Natural killer cell (primary cell): ENCODE results near the gene SLC8B1. TPM values are rescaled to one million over a fixed set of nuclear protein-coding genes. Genes with fewer than 3 reads are reported as not detected.

ENCODE experiments used
- ATAC-seq, 3 donors: fragments of 150-1000 bp in 2 of 3; fragments of 200-7000 bp in 1 of 3; cut with Tn5 transposase; 1 replicate in 1 of 3; 2 replicates in 2 of 3; pipeline ENCODE4 v1.10.0; 2021; ENCODE audit warnings: mild to moderate bottlenecking in 2 of 3, moderate library complexity in 2 of 3
- DNase-seq, 2 donors: peaks; one replicate each; pipeline versions ENCODE4 v3.0.0 to v3.0.0-alpha.2; 2013 to 2021; ENCODE audit warnings: mixed read lengths in 1 of 2
- H3K27ac ChIP-seq: one replicate; pipeline ENCODE4 v1.5.1; 2013; ENCODE audit warnings: mild to moderate bottlenecking, low read length
- H3K27me3 ChIP-seq: one replicate; pipeline ENCODE4 v1.6.1; 2013; ENCODE audit warnings: low read length; ENCODE audit not compliant: control insufficient read depth, insufficient read depth
- H3K36me3 ChIP-seq: one replicate; pipeline ENCODE4 v1.6.1; 2013; ENCODE audit warnings: low read length; ENCODE audit not compliant: control insufficient read depth, insufficient read depth
- H3K4me1 ChIP-seq: one replicate; pipeline ENCODE4 v1.6.1; 2013; ENCODE audit warnings: low read length; ENCODE audit not compliant: control insufficient read depth, insufficient read depth
- H3K4me3 ChIP-seq: one replicate; pipeline ENCODE4 v1.5.1; 2013; ENCODE audit warnings: low read length
- H3K9me3 ChIP-seq: one replicate; pipeline ENCODE4 v1.6.1; 2013; ENCODE audit warnings: low read length; ENCODE audit not compliant: control insufficient read depth, insufficient read depth
- H3K27ac Mint-ChIP-seq, 2 donors: one replicate each; pipeline ENCODE4 v1.8.0; 2022; ENCODE audit warnings: mild to moderate bottlenecking in 2 of 2, mixed read lengths in 2 of 2, moderate library complexity in 1 of 2
- H3K27me3 Mint-ChIP-seq, 2 donors: one replicate each; pipeline ENCODE4 v1.8.0; 2022; ENCODE audit warnings: low read depth in 2 of 2, mixed read lengths in 2 of 2
- H3K36me3 Mint-ChIP-seq: one replicate; pipeline ENCODE4 v1.8.0; 2022; ENCODE audit warnings: mixed read lengths
- H3K4me1 Mint-ChIP-seq, 2 donors: one replicate each; pipeline ENCODE4 v1.8.0; 2022; ENCODE audit warnings: mixed read lengths in 2 of 2
- H3K4me3 Mint-ChIP-seq: one replicate; pipeline ENCODE4 v1.8.0; 2022; ENCODE audit warnings: mild to moderate bottlenecking, moderate library complexity, mixed read lengths
- H3K9me3 Mint-ChIP-seq, 2 donors: one replicate each; pipeline ENCODE4 v1.8.0; 2022; ENCODE audit warnings: mixed read lengths in 2 of 2
- CTCF ChIP-seq: fragments of 200-600 bp; IDR thresholded peaks from one replicate; pipeline ENCODE4 v1.8.0; 2022; ENCODE audit warnings: antibody characterized with exemption
- WGBS: methylation state at CpG from one replicate; pipeline ENCODE4 v1.1.7; 2013; ENCODE audit warnings: missing lambda C conversion rate; ENCODE audit not compliant: insufficient coverage; 5-methylcytosine and 5-hydroxymethylcytosine counted together
- intact Hi-C: fragments of 100-400 bp; cut with micrococcal nuclease; formaldehyde crosslinking; loops from one replicate; pipeline ENCODE4 v1.14.2; 2022
- total RNA-seq, 4 donors: library from RNA; stranded (reverse); fragments of 120-200 nt in 1 of 4; gene quantifications; one replicate each; pipeline versions ENCODE4 v1.2.3 to v1.2.4, GENCODE V29; 2013 to 2022

SLC8B1 gene
- total RNA-seq, 3 donors from 2014 or later (not counting 1 experiment from before 2014, with no cell fraction given) = 26.1 to 34.4 (median 31.2) TPM

- 80% methylated on average over 5 of the region's 5 CpGs for WGBS
- H3K9me3 ChIP-seq = no peaks in the 10 kb centered on the region
- no peak overlapping the region for H3K27ac Mint-ChIP-seq
- peaks cover 2% of the 10 kb centered on the region for H3K36me3 ChIP-seq
- H3K27me3 ChIP-seq = no peaks in the 10 kb centered on the region
- no peak for TF ChIP-seq CTCF
- H3K9me3 Mint-ChIP-seq = no peaks in the 10 kb centered on the region
- DNase-seq (no peak), ATAC-seq (no peak)
- intact Hi-C loops = no loop called here
- no peak overlapping the region for H3K4me3 Mint-ChIP-seq
- H3K4me3 ChIP-seq = no peak overlapping the region
- no peaks in the 10 kb centered on the region for H3K27me3 Mint-ChIP-seq
- no peaks in the 10 kb centered on the region for H3K36me3 Mint-ChIP-seq
- H3K27ac ChIP-seq = no peak overlapping the region
- H3K4me1 ChIP-seq = no peaks in the 10 kb centered on the region
- H3K4me1 Mint-ChIP-seq = no peaks in the 10 kb centered on the region
Observed at GRCh38 chr12:113278633-113279032, 56.3 kb downstream of the SLC8B1 start.

GRCh38 chr12:113278141-113278540, 56.8 kb downstream of the SLC8B1 start:
- peaks cover 2% of the 10 kb centered on the region for H3K36me3 ChIP-seq
- DNase-seq (no peak), ATAC-seq (no peak)
- H3K9me3 Mint-ChIP-seq = no peaks in the 10 kb centered on the region
- TF ChIP-seq CTCF = no peak
- H3K4me1 ChIP-seq = no peaks in the 10 kb centered on the region
- H3K4me3 Mint-ChIP-seq = no peak overlapping the region
- H3K27ac ChIP-seq = no peak overlapping the region
- no peak overlapping the region for H3K4me3 ChIP-seq
- no peaks in the 10 kb centered on the region for H3K36me3 Mint-ChIP-seq
- H3K27me3 Mint-ChIP-seq = no peaks in the 10 kb centered on the region
- H3K27me3 ChIP-seq = no peaks in the 10 kb centered on the region
- intact Hi-C loops = no loop called here
- WGBS = 97% methylated on average over 8 of the region's 8 CpGs
- no peaks in the 10 kb centered on the region for H3K4me1 Mint-ChIP-seq
- no peaks in the 10 kb centered on the region for H3K9me3 ChIP-seq
- H3K27ac Mint-ChIP-seq = no peak overlapping the region

- no peaks in the 10 kb centered on the region for H3K4me1 Mint-ChIP-seq
- no peaks in the 10 kb centered on the region for H3K27me3 Mint-ChIP-seq
- Histone ChIP-seq H3K27ac (no peak overlapping the region), H3K36me3 (peaks cover 2% of the 10 kb centered on the region), H3K4me1 (no peaks in the 10 kb centered on the region), H3K27me3 (no peaks in the 10 kb centered on the region), H3K4me3 (no peak overlapping the region), H3K9me3 (no peaks in the 10 kb centered on the region)
- H3K9me3 Mint-ChIP-seq = no peaks in the 10 kb centered on the region
- H3K27ac Mint-ChIP-seq = no peak overlapping the region
- DNase-seq (no peak), ATAC-seq (peak in 1 of 3 donors; percentile 18)
- 95% methylated on average over 4 of the region's 5 CpGs for WGBS
- TF ChIP-seq CTCF = no peak
- H3K36me3 Mint-ChIP-seq = no peaks in the 10 kb centered on the region
- intact Hi-C loops = no loop called here
- H3K4me3 Mint-ChIP-seq = no peak overlapping the region
Observed at GRCh38 chr12:113277511-113277910, 57.4 kb downstream of the SLC8B1 start.

GRCh38 chr12:113276946-113277500, 57.9 kb downstream of the SLC8B1 start:
- DNase-seq = no peak
- WGBS = 95% methylated on average over 10 of the region's 10 CpGs
- no peak overlapping the region for H3K27ac Mint-ChIP-seq

More at GRCh38 chr12:113276946-113277500, 57.9 kb downstream of the SLC8B1 start:
- Histone ChIP-seq H3K4me1 (no peaks in the 10 kb centered on the region), H3K4me3 (no peak overlapping the region), H3K36me3 (peaks cover 2% of the 10 kb centered on the region), H3K27ac (no peak overlapping the region), H3K9me3 (no peaks in the 10 kb centered on the region), H3K27me3 (no peaks in the 10 kb centered on the region)
- no peaks in the 10 kb centered on the region for H3K4me1 Mint-ChIP-seq
- ATAC-seq = no peak
- no peaks in the 10 kb centered on the region for H3K36me3 Mint-ChIP-seq
- no peaks in the 10 kb centered on the region for H3K9me3 Mint-ChIP-seq
- H3K4me3 Mint-ChIP-seq = no peak overlapping the region
- TF ChIP-seq CTCF = no peak
- H3K27me3 Mint-ChIP-seq = no peaks in the 10 kb centered on the region
- intact Hi-C loops = no loop called here
